Lung (tissue), 12 donors: ENCODE results near the gene NIPSNAP3A. TPM values are rescaled to one million over a fixed set of nuclear protein-coding genes. Genes with fewer than 3 reads are reported as not detected.

Experiments
- ATAC-seq: fragments of 200-7000 bp; cut with Tn5 transposase; one replicate; pipeline ENCODE4 v1.9.1; 2020; ENCODE audit warnings: moderate number of reproducible peaks; ENCODE audit not compliant: insufficient read depth, low FRiP score
- DNase-seq, 3 donors: peaks; one replicate each; pipeline ENCODE4 v3.0.0-alpha.2; 2013 to 2017
- H3K27ac ChIP-seq, 2 donors: one replicate each; pipeline ENCODE4 v1.5.1; 2013; ENCODE audit warnings: mild to moderate bottlenecking in 2 of 2, moderate library complexity in 2 of 2, control low read depth in 1 of 2, inconsistent platforms in 1 of 2, low read depth in 1 of 2, low read length in 1 of 2
- H3K27me3 ChIP-seq, 3 donors: one replicate each; pipeline ENCODE4 v1.5.1; 2013; ENCODE audit warnings: low read length in 2 of 3; ENCODE audit not compliant: control insufficient read depth in 3 of 3, insufficient read depth in 3 of 3
- H3K36me3 ChIP-seq, 4 donors: one replicate each; pipeline ENCODE4 v1.5.1; 2013; ENCODE audit warnings: low read length in 4 of 4, mild to moderate bottlenecking in 1 of 4, moderate library complexity in 1 of 4; ENCODE audit not compliant: control insufficient read depth in 4 of 4, insufficient read depth in 4 of 4
- H3K4me1 ChIP-seq, 5 donors: one replicate each; pipeline ENCODE4 v1.5.1; 2013; ENCODE audit warnings: low read length in 5 of 5, mild to moderate bottlenecking in 2 of 5, moderate library complexity in 1 of 5; ENCODE audit not compliant: control insufficient read depth in 5 of 5, insufficient read depth in 5 of 5
- H3K4me3 ChIP-seq: one replicate; pipeline ENCODE4 v1.5.1; 2013; ENCODE audit warnings: mild to moderate bottlenecking, control low read depth, moderate library complexity
- H3K9ac ChIP-seq, 2 donors: one replicate each; pipeline ENCODE4 v1.5.1; 2013; ENCODE audit warnings: low read length in 2 of 2, control low read depth in 1 of 2; ENCODE audit not compliant: insufficient read depth in 1 of 2
- H3K9me3 ChIP-seq, 4 donors: one replicate each; pipeline ENCODE4 v1.5.1; 2013; ENCODE audit warnings: low read length in 3 of 4, mild to moderate bottlenecking in 1 of 4, moderate library complexity in 1 of 4; ENCODE audit not compliant: control insufficient read depth in 4 of 4, insufficient read depth in 3 of 4
- CTCF ChIP-seq: IDR thresholded peaks from 2 replicates; pipeline ENCODE4 v1.5.1; 2012; ENCODE audit warnings: mild to moderate bottlenecking; ENCODE audit errors: control extremely low read depth, extremely low read depth
- WGBS, 2 donors: extraction: QIAGEN DNeasy Blood & Tissue Kit; methylation state at CpG; one replicate each; pipeline ENCODE4 v1.1.7; 2013; 5-methylcytosine and 5-hydroxymethylcytosine counted together
- polyA plus RNA-seq, 2 donors: library from polyadenylated mRNA; stranded (reverse); fragments of 200-250 nt; gene quantifications; one replicate each; pipeline ENCODE4 v1.2.1, GENCODE V29; 2013
- total RNA-seq, 2 donors: library from RNA; depleted of rRNA in 1 of 2; stranded (reverse); fragments of >200 nt in 1 of 2; gene quantifications; one replicate each; pipeline ENCODE4 v1.2.1, GENCODE V29; 2014 to 2021
- donor health status: control.
- donor health status: control.
- donor health status: Bipolar disorder and iron deficiency.
- donor health status: healthy.
- donor health status: DM: yes; HTN: yes; CAD: no.

NIPSNAP3A gene
- total and polyA plus RNA-seq, 4 donors = 18.9 to 49.5 (median 21.8) TPM

GRCh38 chr9:104800068-104800785 lies 52.7 kb downstream of the NIPSNAP3A start:
- no peaks in the 10 kb centered on the region for H3K9me3 ChIP-seq
- H3K4me1 ChIP-seq = peaks cover 0 to 13% (median 0%) of the 10 kb centered on the region in 5 donors
- no peak for TF ChIP-seq CTCF
- no peak overlapping the region for H3K4me3 ChIP-seq
- 93 to 96% methylated on average over 7 of the region's 7 CpGs for WGBS, 2 donors
- H3K27ac ChIP-seq = no peak overlapping the region
- H3K27me3 ChIP-seq = no peaks in the 10 kb centered on the region
- peaks cover 11 to 70% (median 32%) of the 10 kb centered on the region in 4 donors for H3K36me3 ChIP-seq
- no peak for DNase-seq
- H3K9ac ChIP-seq = no peak overlapping the region
- no peak for ATAC-seq

- DNase-seq (no peak), ATAC-seq (no peak)
- Histone ChIP-seq H3K36me3 (peaks cover 10 to 68% (median 39%) of the 10 kb centered on the region in 4 donors), H3K9me3 (no peaks in the 10 kb centered on the region), H3K4me1 (peaks cover 0 to 4% (median 0%) of the 10 kb centered on the region in 5 donors), H3K4me3 (no peak overlapping the region), H3K9ac (no peak overlapping the region), H3K27ac (no peak overlapping the region), H3K27me3 (no peaks in the 10 kb centered on the region)
- TF ChIP-seq CTCF = no peak
- 93 to 95% methylated on average over 5 of the region's 5 CpGs for WGBS, 2 donors
These were observed 54.6 kb downstream of the NIPSNAP3A start for GRCh38 chr9:104802110-104802509.

GRCh38 chr9:104802906-104803305 lies 55.4 kb downstream of the NIPSNAP3A start:
- no peak for ATAC-seq
- no peak overlapping the region for H3K9ac ChIP-seq
- H3K36me3 ChIP-seq = peaks cover 10 to 65% (median 38%) of the 10 kb centered on the region in 4 donors
- no peak for TF ChIP-seq CTCF
- no peak overlapping the region for H3K4me3 ChIP-seq
- DNase-seq = no peak
- no peak overlapping the region for H3K27ac ChIP-seq
- WGBS, 2 donors = 85 to 91% methylated on average over 2 of the region's 2 CpGs
- H3K27me3 ChIP-seq = no peaks in the 10 kb centered on the region
- no peaks in the 10 kb centered on the region for H3K4me1 ChIP-seq
- no peaks in the 10 kb centered on the region for H3K9me3 ChIP-seq

- Histone ChIP-seq H3K4me3 (no peak overlapping the region), H3K9me3 (no peaks in the 10 kb centered on the region), H3K27ac (no peak overlapping the region), H3K9ac (no peak overlapping the region), H3K27me3 (no peaks in the 10 kb centered on the region), H3K4me1 (no peaks in the 10 kb centered on the region), H3K36me3 (peaks cover 10 to 56% (median 31%) of the 10 kb centered on the region in 4 donors)
- 98% methylated on average over 2 of the region's 2 CpGs for WGBS, 2 donors
- no peak for TF ChIP-seq CTCF
- DNase-seq (no peak), ATAC-seq (no peak)
These were observed 58.0 kb downstream of the NIPSNAP3A start for GRCh38 chr9:104805441-104805840.
